Measurements from ENCODE around the gene DDX28. TPM values are rescaled to one million over a fixed set of nuclear protein-coding genes. Genes with fewer than 3 reads are reported as not detected.

DDX28 gene
- polyA plus RNA-seq, 1 donor from 2014 or later, result 13.9 TPM

DNA sequence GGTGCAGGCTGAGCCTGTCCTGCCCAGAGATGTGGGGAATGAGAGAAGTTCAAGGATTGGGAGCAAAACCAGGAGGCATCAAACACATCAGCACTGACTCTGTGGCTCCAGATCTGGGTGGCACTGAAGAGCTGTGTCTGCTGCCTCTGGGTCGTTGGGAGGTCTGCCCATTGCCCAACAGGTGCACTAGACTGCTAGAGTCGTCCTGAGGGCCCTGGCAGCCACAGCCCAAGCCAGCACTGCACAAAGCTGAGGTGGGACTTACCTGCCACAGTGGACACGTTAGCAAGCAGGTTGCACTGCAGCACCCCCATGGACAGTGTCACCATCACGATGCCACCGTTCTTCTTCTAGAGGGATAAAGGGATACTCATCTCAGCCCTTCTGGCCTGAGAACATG is 46.0 kb downstream of the DDX28 start:
- Histone ChIP-seq H3K9me3 (ENCODE audit: low read length) (no peaks in the 10 kb centered on the region), H3K4me3 (ENCODE audit: low read length) (no peak overlapping the region), H3F3A (ENCODE audit: insufficient read depth, low read length, poor library complexity, severe bottlenecking) (no peaks in the 10 kb centered on the region), H3K9me2 (ENCODE audit: insufficient read depth, low read length) (no peaks in the 10 kb centered on the region), H4K20me1 (ENCODE audit: insufficient read depth) (no peaks in the 10 kb centered on the region), H3K9ac (ENCODE audit: low read length) (no peak overlapping the region), H3K4me2 (ENCODE audit: low read length) (no peak overlapping the region), H3K79me2 (replicated peaks; ENCODE audit: insufficient read depth, low read length) (no peaks in the 10 kb centered on the region), H2AFZ (ENCODE audit: low read depth, low read length) (no peak overlapping the region), H3K27ac (ENCODE audit: low read length) (no peak overlapping the region), H3K27me3 (ENCODE audit: insufficient read depth, low read depth, low read length) (no peaks in the 10 kb centered on the region), H3K36me3 (ENCODE audit: insufficient read depth, low read length) (no peaks in the 10 kb centered on the region)
- no peak for TF ChIP-seq CTCF (IDR thresholded peaks at IDR 0.05; ENCODE audit: poor library complexity, severe bottlenecking)
- TF ChIP-seq, protein P1, sequence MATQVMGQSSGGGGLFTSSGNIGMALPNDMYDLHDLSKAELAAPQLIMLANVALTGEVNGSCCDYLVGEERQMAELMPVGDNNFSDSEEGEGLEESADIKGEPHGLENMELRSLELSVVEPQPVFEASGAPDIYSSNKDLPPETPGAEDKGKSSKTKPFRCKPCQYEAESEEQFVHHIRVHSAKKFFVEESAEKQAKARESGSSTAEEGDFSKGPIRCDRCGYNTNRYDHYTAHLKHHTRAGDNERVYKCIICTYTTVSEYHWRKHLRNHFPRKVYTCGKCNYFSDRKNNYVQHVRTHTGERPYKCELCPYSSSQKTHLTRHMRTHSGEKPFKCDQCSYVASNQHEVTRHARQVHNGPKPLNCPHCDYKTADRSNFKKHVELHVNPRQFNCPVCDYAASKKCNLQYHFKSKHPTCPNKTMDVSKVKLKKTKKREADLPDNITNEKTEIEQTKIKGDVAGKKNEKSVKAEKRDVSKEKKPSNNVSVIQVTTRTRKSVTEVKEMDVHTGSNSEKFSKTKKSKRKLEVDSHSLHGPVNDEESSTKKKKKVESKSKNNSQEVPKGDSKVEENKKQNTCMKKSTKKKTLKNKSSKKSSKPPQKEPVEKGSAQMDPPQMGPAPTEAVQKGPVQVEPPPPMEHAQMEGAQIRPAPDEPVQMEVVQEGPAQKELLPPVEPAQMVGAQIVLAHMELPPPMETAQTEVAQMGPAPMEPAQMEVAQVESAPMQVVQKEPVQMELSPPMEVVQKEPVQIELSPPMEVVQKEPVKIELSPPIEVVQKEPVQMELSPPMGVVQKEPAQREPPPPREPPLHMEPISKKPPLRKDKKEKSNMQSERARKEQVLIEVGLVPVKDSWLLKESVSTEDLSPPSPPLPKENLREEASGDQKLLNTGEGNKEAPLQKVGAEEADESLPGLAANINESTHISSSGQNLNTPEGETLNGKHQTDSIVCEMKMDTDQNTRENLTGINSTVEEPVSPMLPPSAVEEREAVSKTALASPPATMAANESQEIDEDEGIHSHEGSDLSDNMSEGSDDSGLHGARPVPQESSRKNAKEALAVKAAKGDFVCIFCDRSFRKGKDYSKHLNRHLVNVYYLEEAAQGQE (IDR thresholded peaks at IDR 0.05; ENCODE audit: borderline replicate concordance), result no peak
- no peak for TF ChIP-seq RAD21 (conservative IDR thresholded peaks at IDR 0.05)
- TF ChIP-seq EZH2 (IDR thresholded peaks at IDR 0.05; ENCODE audit: borderline replicate concordance, insufficient read depth, low read length, poor library complexity, severe bottlenecking), result no peak
- TF ChIP-seq MXI1 (conservative IDR thresholded peaks at IDR 0.05; ENCODE audit: poor library complexity, severe bottlenecking), result no peak
- no peak for TF ChIP-seq TAF1 (IDR thresholded peaks at IDR 0.05; ENCODE audit: low read depth)
- TF ChIP-seq EP300 (conservative IDR thresholded peaks at IDR 0.05; ENCODE audit: poor library complexity, severe bottlenecking), result no peak
- TF ChIP-seq SMC3 (conservative IDR thresholded peaks at IDR 0.05; ENCODE audit: poor library complexity), result no peak
- TF ChIP-seq POLR2AphosphoS5 (IDR thresholded peaks at IDR 0.05), result no peak

DNA sequence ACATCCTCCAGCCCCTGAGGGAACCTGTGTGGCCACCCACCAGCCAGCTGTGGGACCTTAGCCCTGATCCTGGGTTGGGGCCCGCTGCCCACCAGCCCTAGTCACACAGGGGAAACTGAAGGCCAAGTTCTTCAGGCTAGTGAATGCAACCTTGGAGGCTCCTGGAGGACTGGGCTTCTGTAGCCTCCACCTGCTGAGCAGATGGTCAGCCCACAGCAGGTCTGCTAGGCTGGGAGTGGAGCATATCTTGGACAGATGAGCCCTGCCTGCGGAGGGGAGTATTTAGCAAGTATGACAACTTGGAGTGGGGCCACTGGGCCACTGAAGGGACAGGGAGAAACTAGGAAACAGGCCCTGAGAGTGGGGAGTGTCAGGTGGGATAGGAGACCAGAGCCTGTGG is 46.8 kb downstream of the DDX28 start:
- H4K20me1 ChIP-seq (ENCODE audit: insufficient read depth), result no peaks in the 10 kb centered on the region
- H3F3A ChIP-seq (ENCODE audit: insufficient read depth, low read length, poor library complexity, severe bottlenecking), result no peaks in the 10 kb centered on the region
- H3K79me2 ChIP-seq (replicated peaks; ENCODE audit: insufficient read depth, low read length), result no peaks in the 10 kb centered on the region
- H3K9me3 ChIP-seq (ENCODE audit: low read length), result no peaks in the 10 kb centered on the region
- no peak overlapping the region for H3K4me2 ChIP-seq (ENCODE audit: low read length)
- no peak overlapping the region for H2AFZ ChIP-seq (ENCODE audit: low read depth, low read length)
- H3K27ac ChIP-seq (ENCODE audit: low read length), result no peak overlapping the region
- H3K9ac ChIP-seq (ENCODE audit: low read length), result no peak overlapping the region
- no peak overlapping the region for H3K4me3 ChIP-seq (ENCODE audit: low read length)
- TF ChIP-seq MXI1 (conservative IDR thresholded peaks at IDR 0.05; ENCODE audit: poor library complexity, severe bottlenecking) (no peak), TAF1 (IDR thresholded peaks at IDR 0.05; ENCODE audit: low read depth) (no peak), POLR2AphosphoS5 (IDR thresholded peaks at IDR 0.05) (no peak)
- TF ChIP-seq, protein P1 (IDR thresholded peaks at IDR 0.05; ENCODE audit: borderline replicate concordance), result no peak
- no peaks in the 10 kb centered on the region for H3K36me3 ChIP-seq (ENCODE audit: insufficient read depth, low read length)
- no peaks in the 10 kb centered on the region for H3K27me3 ChIP-seq (ENCODE audit: insufficient read depth, low read depth, low read length)
- H3K9me2 ChIP-seq (ENCODE audit: insufficient read depth, low read length), result no peaks in the 10 kb centered on the region

Measured in neural cell (in vitro differentiated cells).